Neural progenitor cell (in vitro differentiated cells): Measurements from ENCODE around the gene SLC25A1. TPM values are rescaled to one million over a fixed set of nuclear protein-coding genes. Genes with fewer than 3 reads are reported as not detected.

Source experiments
- DNase-seq: peaks from one replicate; pipeline ENCODE4 v3.0.0-alpha.2; 2016; ENCODE audit warnings: low spot score
- H2AFZ ChIP-seq: fragments of 200-600 bp; sonication (generic); replicated peaks from 2 replicates; pipeline ENCODE4 v1.6.1; 2016; ENCODE audit warnings: antibody characterized with exemption
- H3F3A ChIP-seq: fragments of 200-600 bp; sonication (generic); 2 replicates; pipeline ENCODE4 v1.6.1; 2016; ENCODE audit warnings: antibody characterized with exemption, low read depth
- H3K27ac ChIP-seq: fragments of 200-600 bp; sonication (generic); 2 replicates; pipeline ENCODE4 v1.5.1; 2016; ENCODE audit warnings: mild to moderate bottlenecking
- H3K27me3 ChIP-seq: fragments of 200-600 bp; sonication (generic); 2 replicates; pipeline ENCODE4 v1.6.1; 2016; ENCODE audit warnings: mild to moderate bottlenecking, moderate library complexity
- H3K36me3 ChIP-seq: fragments of 200-600 bp; sonication (generic); 2 replicates; pipeline ENCODE4 v1.5.1; 2016
- H3K4me1 ChIP-seq: fragments of 200-600 bp; sonication (generic); 2 replicates; pipeline ENCODE4 v1.6.1; 2016; ENCODE audit warnings: mixed run types
- H3K4me2 ChIP-seq: fragments of 200-600 bp; sonication (generic); 2 replicates; pipeline ENCODE4 v1.6.1; 2016
- H3K4me3 ChIP-seq: fragments of 200-600 bp; sonication (generic); 2 replicates; pipeline ENCODE4 v1.5.1; 2016
- H3K79me2 ChIP-seq: fragments of 200-600 bp; sonication (generic); 2 replicates; pipeline ENCODE4 v1.6.1; 2016; ENCODE audit warnings: low read depth
- H3K9ac ChIP-seq: fragments of 200-600 bp; sonication (generic); 2 replicates; pipeline ENCODE4 v1.6.1; 2016
- H3K9me3 ChIP-seq: fragments of 200-600 bp; sonication (generic); 2 replicates; pipeline ENCODE4 v1.5.1; 2016; ENCODE audit warnings: low read depth
- H4K20me1 ChIP-seq: fragments of 200-600 bp; sonication (generic); 2 replicates; pipeline ENCODE4 v1.6.1; 2016; ENCODE audit warnings: low read depth
- H3K27ac Mint-ChIP-seq: 3 replicates; pipeline ENCODE4 v1.8.0; 2021; ENCODE audit warnings: mixed read lengths
- H3K27me3 Mint-ChIP-seq: 2 replicates; pipeline ENCODE4 v1.8.0; 2022; ENCODE audit warnings: low read depth, mild to moderate bottlenecking, inconsistent platforms, moderate library complexity, mixed read lengths; ENCODE audit not compliant: insufficient read depth
- H3K36me3 Mint-ChIP-seq: 3 replicates; pipeline ENCODE4 v1.8.0; 2021; ENCODE audit warnings: mixed read lengths
- H3K4me1 Mint-ChIP-seq: 3 replicates; pipeline ENCODE4 v1.8.0; 2021; ENCODE audit warnings: mixed read lengths
- H3K4me3 Mint-ChIP-seq: 3 replicates; pipeline ENCODE4 v1.8.0; 2021; ENCODE audit warnings: mild to moderate bottlenecking, moderate library complexity, mixed read lengths
- H3K9me3 Mint-ChIP-seq: 3 replicates; pipeline ENCODE4 v1.8.0; 2020; ENCODE audit warnings: mixed read lengths
- CTCF ChIP-seq: fragments of 200-600 bp; sonication (generic); IDR thresholded peaks from 2 replicates; pipeline ENCODE4 v1.5.1; 2017; ENCODE audit warnings: antibody characterized with exemption, mild to moderate bottlenecking
- EZH2 ChIP-seq: fragments of 200-600 bp; sonication (generic); IDR thresholded peaks from 2 replicates; pipeline ENCODE4 v1.6.1; 2017; ENCODE audit warnings: antibody characterized with exemption, mild to moderate bottlenecking, moderate library complexity
- EZH2phosphoT487 ChIP-seq: fragments of 200-600 bp; sonication (generic); IDR thresholded peaks from 2 replicates; pipeline ENCODE4 v1.6.1; 2017; ENCODE audit warnings: antibody characterized with exemption
- total RNA-seq: library from RNA; depleted of rRNA; stranded (reverse); fragments of >200 nt; gene quantifications from 2 replicates; pipeline ENCODE4 v1.2.3, GENCODE V29; 2015; ENCODE audit warnings: low replicate concordance

SLC25A1 gene
- total RNA-seq, 1 donor from 2014 or later, result 28.6 TPM

GRCh38 chr22:19183216-19183615, 4.7 kb upstream of the SLC25A1 start:
- no peaks in the 10 kb centered on the region for H3K9me3 ChIP-seq
- H3K36me3 Mint-ChIP-seq, result no peaks in the 10 kb centered on the region
- no peaks in the 10 kb centered on the region for H3K36me3 ChIP-seq
- peaks cover 9% of the 10 kb centered on the region for H3K4me1 Mint-ChIP-seq
- no peak for TF ChIP-seq CTCF
- H3K27me3 Mint-ChIP-seq, result peaks cover 4% of the 10 kb centered on the region
- H3K4me3 ChIP-seq, result no peak overlapping the region
- no peaks in the 10 kb centered on the region for H3K4me1 ChIP-seq
- H3K9me3 Mint-ChIP-seq, result no peaks in the 10 kb centered on the region
- DNase-seq, result no peak
- H3K79me2 ChIP-seq, result peaks cover under 1% of the 10 kb centered on the region
- no peak overlapping the region for H3K9ac ChIP-seq
- peaks cover under 1% of the 10 kb centered on the region for H4K20me1 ChIP-seq
- H3K4me2 ChIP-seq, result no peak overlapping the region
- H2AFZ ChIP-seq, result no peak overlapping the region
- peaks cover 6% of the 10 kb centered on the region for H3F3A ChIP-seq
- H3K27me3 ChIP-seq, result no peaks in the 10 kb centered on the region
- H3K27ac Mint-ChIP-seq, result no peak overlapping the region
- H3K4me3 Mint-ChIP-seq, result no peak overlapping the region
- H3K27ac ChIP-seq, result no peak overlapping the region

- H3K4me1 Mint-ChIP-seq, result peaks cover 9% of the 10 kb centered on the region
- no peak overlapping the region for H3K27ac Mint-ChIP-seq
- Histone ChIP-seq H3K27ac (no peak overlapping the region), H2AFZ (no peak overlapping the region), H3K9ac (no peak overlapping the region), H4K20me1 (peaks cover 7% of the 10 kb centered on the region), H3K9me3 (no peaks in the 10 kb centered on the region), H3K4me2 (no peak overlapping the region), H3F3A (peaks cover 7% of the 10 kb centered on the region), H3K4me1 (peaks cover 1% of the 10 kb centered on the region), H3K79me2 (peaks cover 7% of the 10 kb centered on the region), H3K4me3 (no peak overlapping the region), H3K27me3 (peaks cover 1% of the 10 kb centered on the region), H3K36me3 (no peaks in the 10 kb centered on the region)
- TF ChIP-seq CTCF (no peak), EZH2 (no peak), EZH2phosphoT487 (no peak)
- no peak overlapping the region for H3K4me3 Mint-ChIP-seq
- H3K27me3 Mint-ChIP-seq, result peaks cover 4% of the 10 kb centered on the region
- H3K9me3 Mint-ChIP-seq, result no peaks in the 10 kb centered on the region
- no peaks in the 10 kb centered on the region for H3K36me3 Mint-ChIP-seq
- DNase-seq, result no peak
Measured at GRCh38 chr22:19182472-19183157, 4.1 kb upstream of the SLC25A1 start.

- Histone ChIP-seq H3K4me1 (peaks cover 4% of the 10 kb centered on the region), H3F3A (peaks cover 13% of the 10 kb centered on the region), H2AFZ (no peak overlapping the region), H3K9me3 (no peaks in the 10 kb centered on the region), H3K9ac (no peak overlapping the region), H3K4me2 (no peak overlapping the region), H3K27ac (no peak overlapping the region), H3K4me3 (no peak overlapping the region), H3K79me2 (peaks cover 14% of the 10 kb centered on the region), H4K20me1 (peaks cover 14% of the 10 kb centered on the region), H3K36me3 (no peaks in the 10 kb centered on the region), H3K27me3 (peaks cover 8% of the 10 kb centered on the region)
- Mint-ChIP-seq H3K4me1 (peaks cover 12% of the 10 kb centered on the region), H3K4me3 (peak overlapping the region; percentile 43), H3K27me3 (peaks cover 2% of the 10 kb centered on the region), H3K9me3 (no peaks in the 10 kb centered on the region), H3K27ac (peak overlapping the region; percentile 86), H3K36me3 (no peaks in the 10 kb centered on the region)
- no peak for TF ChIP-seq CTCF
- no peak for TF ChIP-seq EZH2
- no peak for TF ChIP-seq EZH2phosphoT487
- DNase-seq, result no peak
Measured at GRCh38 chr22:19181786-19182471, 3.4 kb upstream of the SLC25A1 start.
